K562 (cell line): ENCODE measurements around the gene LY6G6F. TPM values are rescaled to one million over a fixed set of nuclear protein-coding genes. Genes with fewer than 3 reads are reported as not detected.

Source experiments
- BRD9 ChIP-seq: fragments of 450-650 bp; IDR thresholded peaks from 2 replicates; pipeline ENCODE4 v1.6.1; 2018; ENCODE audit warnings: low read depth; ENCODE audit not compliant: partially characterized antibody
- CBFB ChIP-seq: sonication (generic); formaldehyde crosslinking; IDR thresholded peaks from 2 replicates; pipeline ENCODE4 v1.4.0; 2020; ENCODE audit warnings: mild to moderate bottlenecking, missing genetic modification reagents
- GTF2F1 ChIP-seq: IDR thresholded peaks from 2 replicates; pipeline ENCODE4 v1.6.1; 2011; ENCODE audit warnings: low read depth, low read length, improper control_type of control experiment
- HDAC2 ChIP-seq: fragments of 450-650 bp; IDR thresholded peaks from 2 replicates; pipeline ENCODE4 v1.6.1; 2016; ENCODE audit warnings: mild to moderate bottlenecking
- HMG20B ChIP-seq: fragments of 250-450 bp; sonication (Bioruptor Pico); IDR thresholded peaks from 2 replicates; pipeline ENCODE4 v1.5.0; 2021; ENCODE audit warnings: mild to moderate bottlenecking
- NR0B1 ChIP-seq: fragments of 450-650 bp; IDR thresholded peaks from one replicate; pipeline ENCODE4 v1.6.1; 2018; ENCODE audit warnings: mild to moderate bottlenecking, moderate library complexity; ENCODE audit not compliant: partially characterized antibody
- RNF2 ChIP-seq: sonication (generic); IDR thresholded peaks from 2 replicates; pipeline ENCODE4 v1.6.1; 2016
- SAP30 ChIP-seq: fragments of 200-600 bp; sonication (generic); IDR thresholded peaks from 2 replicates; pipeline ENCODE4 v1.6.1; 2012; ENCODE audit warnings: borderline replicate concordance, low read depth, mild to moderate bottlenecking, moderate library complexity, low read length, control low read depth, inconsistent platforms; ENCODE audit not compliant: insufficient read depth, poor library complexity, severe bottlenecking
- SIX5 ChIP-seq, 2 experiments: IDR thresholded peaks; 2 replicates each; pipeline ENCODE4 v1.6.1; 2011; ENCODE audit warnings: low read length in 2 of 2, borderline replicate concordance in 1 of 2, low read depth in 1 of 2, mild to moderate bottlenecking in 1 of 2, moderate library complexity in 1 of 2; ENCODE audit not compliant: insufficient read depth in 1 of 2
- TARDBP ChIP-seq: fragments of 450-650 bp; IDR thresholded peaks from 2 replicates; pipeline ENCODE4 v1.6.1; 2016
- TBL1XR1 ChIP-seq, 2 experiments: IDR thresholded peaks; 2 replicates each; pipeline ENCODE4 v1.6.1; 2012; ENCODE audit warnings: improper control_type of control experiment in 2 of 2, low read length in 2 of 2, mild to moderate bottlenecking in 1 of 2
- TBP ChIP-seq: optimal IDR thresholded peaks from 2 replicates; pipeline ENCODE3; 2011; ENCODE audit warnings: low read depth, low read length, improper control_type of control experiment
- TCF7L2 ChIP-seq: fragments of 150-350 bp; IDR thresholded peaks from 2 replicates; pipeline ENCODE4 v1.6.1; 2016; ENCODE audit warnings: low read depth, mild to moderate bottlenecking, low read length, moderate library complexity
- TSC22D4 ChIP-seq: fragments of 450-650 bp; IDR thresholded peaks from 2 replicates; pipeline ENCODE4 v1.6.1; 2016; ENCODE audit warnings: missing genetic modification characterization, missing biosample characterization, control low read depth
- ZBTB12 ChIP-seq: fragments of 250-450 bp; sonication (Bioruptor Pico); IDR thresholded peaks from 2 replicates; pipeline ENCODE4 v1.4.0; 2020
- ZNF830 ChIP-seq: fragments of 250-450 bp; sonication (Bioruptor Pico); IDR thresholded peaks from 2 replicates; pipeline ENCODE4 v1.5.0; 2021; ENCODE audit warnings: mild to moderate bottlenecking
- polyA plus RNA-seq, 8 experiments: library from polyadenylated mRNA; depleted of rRNA in 4 of 8; stranded (reverse) in 5 of 8; unstranded in 3 of 8; fragments of >200 nt; fragmentation: Nextera tagmentation in 2 of 8; fragmentation: Illumina TruSeq in 1 of 8; extraction: Ambion mirVana in 2 of 8; extraction: Trizol in 1 of 8; gene quantifications; 2 replicates each; pipeline versions ENCODE4 v1.2.1 to v1.2.3, GENCODE V29; 2011 to 2014; ENCODE audit warnings: inconsistent platforms in 1 of 8, missing spikeins in 1 of 8
- total RNA-seq, 7 experiments: library from RNA; depleted of rRNA in 6 of 7; stranded (reverse); fragments of >200 nt in 6 of 7; fragmentation: Illumina TruSeq in 2 of 7; extraction: Trizol in 2 of 7; gene quantifications; 2 replicates each; pipeline versions ENCODE4 v1.2.1 to v1.2.3, GENCODE V29; 2011 to 2021; ENCODE audit warnings: low replicate concordance in 1 of 7
- TF ChIP-seq, protein P1 (sequence below): fragments of 250-450 bp; sonication (Bioruptor Pico); IDR thresholded peaks from 2 replicates; pipeline ENCODE4 v1.4.0; 2020; ENCODE audit warnings: mild to moderate bottlenecking, moderate library complexity
- TF ChIP-seq, protein P2 (sequence below), 2 experiments: fragments of 450-650 bp; IDR thresholded peaks; 2 replicates each; pipeline ENCODE4 v1.6.1; 2018; ENCODE audit warnings: mild to moderate bottlenecking in 2 of 2, low read depth in 1 of 2; ENCODE audit not compliant: partially characterized antibody in 2 of 2

Gene LY6G6F
- total and polyA plus RNA-seq, 9 of the 15 experiments (the other 6 are each of a cell fraction or from before 2014, with no cell fraction given) = 0.14 to 0.50 (median 0.28) TPM; not detected in 2

DNA sequence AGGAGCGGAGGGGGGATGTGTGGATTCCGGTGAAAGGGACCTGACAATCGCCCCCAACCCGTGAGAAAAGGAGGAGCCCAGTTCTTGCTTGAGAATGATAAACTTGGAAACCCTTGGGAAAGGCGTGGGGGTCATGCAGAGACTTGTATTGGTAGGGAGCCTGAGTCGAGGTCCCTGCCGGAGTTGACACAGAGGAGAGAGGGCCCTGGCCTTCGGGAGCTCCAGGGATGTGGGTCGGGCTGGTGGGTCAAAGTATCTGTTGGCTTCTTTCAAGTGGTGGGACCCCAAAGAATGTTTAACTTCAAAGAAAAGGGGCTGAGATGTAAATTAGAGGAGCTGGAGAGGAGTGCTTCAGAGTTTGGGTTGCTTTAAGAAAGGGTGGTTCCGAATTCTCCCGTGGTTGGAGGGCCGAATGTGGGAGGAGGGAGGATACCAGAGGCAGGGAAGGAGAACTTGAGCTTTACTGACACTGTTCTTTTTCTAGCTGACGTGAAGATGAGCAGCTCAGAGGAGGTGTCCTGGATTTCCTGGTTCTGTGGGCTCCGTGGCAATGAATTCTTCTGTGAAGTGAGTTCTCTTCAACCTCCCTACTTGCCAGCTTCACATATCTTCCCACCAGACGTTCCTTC is 40.2 kb upstream of the LY6G6F start (continued):
- TF ChIP-seq SAP30 (peak; percentile 84), TBP (no peak), TBL1XR1 (IDR thresholded peaks at IDR 0.05; ENCODE audit: low read length in 2 of 2) (0 out of 4 replicates have a peak, but pooled peaks of 1 of the 2 experiments have one; percentile 7), TSC22D4 (tag) (no peak), CBFB (CRISPR knock-in tag) (no peak), HDAC2 (0 out of 2 replicates have a peak, but pooled peaks have one; percentile 32), TCF7L2 (no peak), BRD9 (peak; percentile 19), HMG20B (peak; percentile 51; the same call in 1 of the 2 replicates), NR0B1 (no peak), ZNF830 (CRISPR knock-in tag) (0 out of 2 replicates have a peak, but pooled peaks have one; percentile 58), GTF2F1 (no peak), ZBTB12 (CRISPR knock-in tag) (no peak), SIX5 (IDR thresholded peaks at IDR 0.05; ENCODE audit: borderline replicate concordance in 1 of 2, insufficient read depth in 1 of 2, low read depth in 1 of 2, low read length in 2 of 2) (no peak), RNF2 (no peak), TARDBP (no peak; the same call in 1 of the 2 replicates)
- TF ChIP-seq, protein P1, sequence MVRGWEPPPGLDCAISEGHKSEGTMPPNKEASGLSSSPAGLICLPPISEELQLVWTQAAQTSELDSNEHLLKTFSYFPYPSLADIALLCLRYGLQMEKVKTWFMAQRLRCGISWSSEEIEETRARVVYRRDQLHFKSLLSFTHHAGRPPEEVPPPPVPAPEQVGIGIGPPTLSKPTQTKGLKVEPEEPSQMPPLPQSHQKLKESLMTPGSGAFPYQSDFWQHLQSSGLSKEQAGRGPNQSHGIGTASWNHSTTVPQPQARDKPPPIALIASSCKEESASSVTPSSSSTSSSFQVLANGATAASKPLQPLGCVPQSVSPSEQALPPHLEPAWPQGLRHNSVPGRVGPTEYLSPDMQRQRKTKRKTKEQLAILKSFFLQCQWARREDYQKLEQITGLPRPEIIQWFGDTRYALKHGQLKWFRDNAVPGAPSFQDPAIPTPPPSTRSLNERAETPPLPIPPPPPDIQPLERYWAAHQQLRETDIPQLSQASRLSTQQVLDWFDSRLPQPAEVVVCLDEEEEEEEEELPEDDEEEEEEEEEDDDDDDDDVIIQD (CRISPR knock-in tag) = no peak
- TF ChIP-seq, protein P2, sequence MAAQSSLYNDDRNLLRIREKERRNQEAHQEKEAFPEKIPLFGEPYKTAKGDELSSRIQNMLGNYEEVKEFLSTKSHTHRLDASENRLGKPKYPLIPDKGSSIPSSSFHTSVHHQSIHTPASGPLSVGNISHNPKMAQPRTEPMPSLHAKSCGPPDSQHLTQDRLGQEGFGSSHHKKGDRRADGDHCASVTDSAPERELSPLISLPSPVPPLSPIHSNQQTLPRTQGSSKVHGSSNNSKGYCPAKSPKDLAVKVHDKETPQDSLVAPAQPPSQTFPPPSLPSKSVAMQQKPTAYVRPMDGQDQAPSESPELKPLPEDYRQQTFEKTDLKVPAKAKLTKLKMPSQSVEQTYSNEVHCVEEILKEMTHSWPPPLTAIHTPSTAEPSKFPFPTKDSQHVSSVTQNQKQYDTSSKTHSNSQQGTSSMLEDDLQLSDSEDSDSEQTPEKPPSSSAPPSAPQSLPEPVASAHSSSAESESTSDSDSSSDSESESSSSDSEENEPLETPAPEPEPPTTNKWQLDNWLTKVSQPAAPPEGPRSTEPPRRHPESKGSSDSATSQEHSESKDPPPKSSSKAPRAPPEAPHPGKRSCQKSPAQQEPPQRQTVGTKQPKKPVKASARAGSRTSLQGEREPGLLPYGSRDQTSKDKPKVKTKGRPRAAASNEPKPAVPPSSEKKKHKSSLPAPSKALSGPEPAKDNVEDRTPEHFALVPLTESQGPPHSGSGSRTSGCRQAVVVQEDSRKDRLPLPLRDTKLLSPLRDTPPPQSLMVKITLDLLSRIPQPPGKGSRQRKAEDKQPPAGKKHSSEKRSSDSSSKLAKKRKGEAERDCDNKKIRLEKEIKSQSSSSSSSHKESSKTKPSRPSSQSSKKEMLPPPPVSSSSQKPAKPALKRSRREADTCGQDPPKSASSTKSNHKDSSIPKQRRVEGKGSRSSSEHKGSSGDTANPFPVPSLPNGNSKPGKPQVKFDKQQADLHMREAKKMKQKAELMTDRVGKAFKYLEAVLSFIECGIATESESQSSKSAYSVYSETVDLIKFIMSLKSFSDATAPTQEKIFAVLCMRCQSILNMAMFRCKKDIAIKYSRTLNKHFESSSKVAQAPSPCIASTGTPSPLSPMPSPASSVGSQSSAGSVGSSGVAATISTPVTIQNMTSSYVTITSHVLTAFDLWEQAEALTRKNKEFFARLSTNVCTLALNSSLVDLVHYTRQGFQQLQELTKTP (IDR thresholded peaks at IDR 0.05; ENCODE audit: low read depth in 1 of 2, partially characterized antibody in 2 of 2) = peak in 1 of 2 experiments; percentile 42
